NOMO-1 (cell line): ENCODE results near the gene MMP25.
"Not testable (repeated sequence)": the region's sequence is repeated elsewhere in the genome, so short reads cannot be mapped to it uniquely, and the experiment has no call there.

Source experiments
- DNase-seq, 2 experiments: peaks; one replicate each; lab custom pipeline; 2025; ENCODE audit not compliant: unreplicated experiment in 2 of 2; lab: John Stamatoyannopoulos, UW

Gene MMP25

GRCh38 chr16:3071655-3072054, 25.3 kb downstream of the MMP25 start:
- no peak for DNase-seq

- DNase-seq: not testable (repeated sequence)
These were observed 25.8 kb downstream of the MMP25 start for GRCh38 chr16:3072148-3072547.

- peak in 1 of 2 experiments; percentile 27 for DNase-seq
These were observed 26.4 kb downstream of the MMP25 start for GRCh38 chr16:3072576-3073263.

GRCh38 chr16:3073448-3073847, 27.1 kb downstream of the MMP25 start:
- DNase-seq: no peak

- peak; percentile 47 to 68 for DNase-seq
These were observed 28.6 kb downstream of the MMP25 start for GRCh38 chr16:3074860-3075522.

- no peak for DNase-seq
These were observed 29.2 kb downstream of the MMP25 start for GRCh38 chr16:3075523-3075915.

GRCh38 chr16:3075946-3076345, 29.6 kb downstream of the MMP25 start:
- not testable (repeated sequence) for DNase-seq

- DNase-seq: no peak
These were observed 30.2 kb downstream of the MMP25 start for GRCh38 chr16:3076577-3076976.

GRCh38 chr16:3080024-3080423, 33.7 kb downstream of the MMP25 start:
- DNase-seq: no peak

GRCh38 chr16:3081957-3082356, 35.6 kb downstream of the MMP25 start:
- not testable (repeated sequence) for DNase-seq

- DNase-seq: not testable (repeated sequence)
These were observed 37.0 kb downstream of the MMP25 start for GRCh38 chr16:3083408-3083807.

- DNase-seq: no peak
These were observed 38.1 kb downstream of the MMP25 start for GRCh38 chr16:3084491-3084890.

GRCh38 chr16:3084969-3085670, 38.8 kb downstream of the MMP25 start:
- DNase-seq: no peak

- no peak for DNase-seq
These were observed 39.7 kb downstream of the MMP25 start for GRCh38 chr16:3085868-3086595.

- DNase-seq: peak; percentile 30 to 50
These were observed 40.4 kb downstream of the MMP25 start for GRCh38 chr16:3086596-3087242.

GRCh38 chr16:3087243-3088235, 41.2 kb downstream of the MMP25 start:
- DNase-seq: no peak

GRCh38 chr16:3088450-3088849, 42.1 kb downstream of the MMP25 start:
- no peak for DNase-seq

- DNase-seq: no peak
These were observed 42.8 kb downstream of the MMP25 start for GRCh38 chr16:3088925-3089716.
